ENCODE data around the gene CDK14.

DNA sequence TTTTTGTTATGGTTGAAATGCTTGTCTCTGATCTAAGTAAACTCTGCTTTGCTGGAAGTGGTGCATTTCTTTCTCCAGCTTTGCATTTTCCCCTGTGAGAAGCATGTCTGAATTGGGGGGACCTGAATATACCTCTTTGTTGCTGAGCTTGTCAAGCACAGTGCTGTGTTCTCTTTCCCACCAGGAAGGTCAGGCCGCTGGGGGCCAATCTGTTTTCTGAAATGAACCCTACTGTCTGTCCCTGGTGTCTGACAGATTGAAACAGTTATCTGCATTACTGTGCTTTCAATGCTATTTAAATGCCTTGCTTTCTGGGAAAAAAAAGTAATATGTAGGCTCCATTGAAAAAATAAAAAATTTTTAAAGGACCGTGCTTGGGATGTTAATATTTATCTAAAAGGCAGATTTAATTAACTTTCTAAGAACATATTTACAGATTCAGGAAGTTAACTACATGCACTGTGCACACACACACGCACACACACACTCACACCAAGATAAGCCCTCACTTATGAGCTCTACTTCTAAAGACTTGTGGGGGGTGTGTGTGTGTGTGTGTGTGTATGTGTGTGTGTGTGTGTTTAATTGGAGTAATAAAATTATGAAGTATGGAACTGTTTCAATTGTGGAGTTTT lies 541.1 kb downstream of the CDK14 start:
- TF ChIP-seq, protein P1, sequence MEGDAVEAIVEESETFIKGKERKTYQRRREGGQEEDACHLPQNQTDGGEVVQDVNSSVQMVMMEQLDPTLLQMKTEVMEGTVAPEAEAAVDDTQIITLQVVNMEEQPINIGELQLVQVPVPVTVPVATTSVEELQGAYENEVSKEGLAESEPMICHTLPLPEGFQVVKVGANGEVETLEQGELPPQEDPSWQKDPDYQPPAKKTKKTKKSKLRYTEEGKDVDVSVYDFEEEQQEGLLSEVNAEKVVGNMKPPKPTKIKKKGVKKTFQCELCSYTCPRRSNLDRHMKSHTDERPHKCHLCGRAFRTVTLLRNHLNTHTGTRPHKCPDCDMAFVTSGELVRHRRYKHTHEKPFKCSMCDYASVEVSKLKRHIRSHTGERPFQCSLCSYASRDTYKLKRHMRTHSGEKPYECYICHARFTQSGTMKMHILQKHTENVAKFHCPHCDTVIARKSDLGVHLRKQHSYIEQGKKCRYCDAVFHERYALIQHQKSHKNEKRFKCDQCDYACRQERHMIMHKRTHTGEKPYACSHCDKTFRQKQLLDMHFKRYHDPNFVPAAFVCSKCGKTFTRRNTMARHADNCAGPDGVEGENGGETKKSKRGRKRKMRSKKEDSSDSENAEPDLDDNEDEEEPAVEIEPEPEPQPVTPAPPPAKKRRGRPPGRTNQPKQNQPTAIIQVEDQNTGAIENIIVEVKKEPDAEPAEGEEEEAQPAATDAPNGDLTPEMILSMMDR (conservative IDR thresholded peaks at IDR 0.05), result no peak
- no peak for TF ChIP-seq EZH2 (IDR thresholded peaks at IDR 0.05; ENCODE audit: low read depth)
